Transverse colon (tissue), 4 donors: ENCODE measurements around the gene MED12L. TPM values are rescaled to one million over a fixed set of nuclear protein-coding genes. Genes with fewer than 3 reads are reported as not detected.

ENCODE experiments used
- DNase-seq: peaks from one replicate; pipeline ENCODE4 v3.0.0-alpha.2; 2019
- H3K27ac ChIP-seq, 4 donors: fragments of 200-600 bp; sonication (generic); 2 replicates each; pipeline ENCODE4 v1.5.1; 2016 to 2018; ENCODE audit warnings: inconsistent platforms in 4 of 4
- H3K27me3 ChIP-seq: fragments of 200-600 bp; sonication (generic); 2 replicates; pipeline ENCODE4 v1.5.1; 2017; ENCODE audit warnings: inconsistent platforms
- H3K36me3 ChIP-seq, 4 donors: fragments of 200-600 bp; sonication (generic); 2 replicates each; pipeline ENCODE4 v1.5.1; 2017 to 2019; ENCODE audit warnings: inconsistent platforms in 4 of 4
- H3K4me1 ChIP-seq, 4 donors: fragments of 200-600 bp; sonication (generic); 2 replicates each; pipeline ENCODE4 v1.5.1; 2017 to 2020; ENCODE audit warnings: inconsistent platforms in 4 of 4
- H3K4me3 ChIP-seq, 4 donors: fragments of 200-600 bp; sonication (generic); 1 replicate in 1 of 4; 2 replicates in 3 of 4; pipeline versions ENCODE4 v1.5.1 to v1.6.1; 2017 to 2019; ENCODE audit warnings: inconsistent platforms in 4 of 4
- H3K9me3 ChIP-seq, 2 donors: fragments of 200-600 bp; sonication (generic); 2 replicates each; pipeline ENCODE4 v1.5.1; 2017 to 2019; ENCODE audit warnings: inconsistent platforms in 2 of 2
- EP300 ChIP-seq: sonication (generic); formaldehyde crosslinking; IDR thresholded peaks from one replicate; pipeline ENCODE4 v1.6.1; 2017; ENCODE audit warnings: antibody characterized with exemption, low read depth
- POLR2A ChIP-seq: fragments of 450-650 bp; IDR thresholded peaks from one replicate; pipeline ENCODE4 v1.6.1; 2016; ENCODE audit warnings: antibody characterized with exemption, mild to moderate bottlenecking, moderate library complexity
- POLR2AphosphoS5 ChIP-seq, 3 donors: sonication (generic); formaldehyde crosslinking; IDR thresholded peaks; one replicate each; pipeline ENCODE4 v1.6.1; 2016; ENCODE audit warnings: antibody characterized with exemption in 3 of 3
- WGBS, 2 donors: methylation state at CpG; one replicate each; pipeline ENCODE4 v1.1.5; 2018; ENCODE audit warnings: low coverage in 1 of 2; 5-methylcytosine and 5-hydroxymethylcytosine counted together
- in situ Hi-C, 4 donors: fragments of 200-750 bp; cut with MboI; loops; one replicate each; pipeline versions ENCODE4 v1.15.0 to v1.15.1; 2017; ENCODE audit warnings: low sequenced_read_pairs in 3 of 4, low pct_ligation_motif_present in 1 of 4, low pct_unique_long_range_greater_than_20kb in 1 of 4
- intact Hi-C: fragments of 100-400 bp; cut with DNase I; formaldehyde crosslinking; loops from one replicate; pipeline ENCODE4 v1.15.1; 2023; ENCODE audit warnings: low total_unique reads
- total RNA-seq, 4 donors: library from RNA; depleted of rRNA; stranded (reverse); fragments of >200 nt; gene quantifications; one replicate each; pipeline ENCODE4 v1.1.0, GENCODE V29; 2016
- TF ChIP-seq, protein P1 (sequence below), 5 experiments: fragments of 200-600 bp in 3 of 5; fragments of 450-650 bp in 2 of 5; sonication (generic) in 3 of 5; IDR thresholded peaks; 1 replicate in 2 of 5; 2 replicates in 3 of 5; pipeline ENCODE4 v1.5.1; 2016 to 2017; ENCODE audit warnings: antibody characterized with exemption in 5 of 5, inconsistent platforms in 3 of 5, mild to moderate bottlenecking in 2 of 5, moderate library complexity in 1 of 5

MED12L gene
- total RNA-seq, 4 donors from 2014 or later: under 0.01 to 8.6 (median 0.64) TPM

DNA sequence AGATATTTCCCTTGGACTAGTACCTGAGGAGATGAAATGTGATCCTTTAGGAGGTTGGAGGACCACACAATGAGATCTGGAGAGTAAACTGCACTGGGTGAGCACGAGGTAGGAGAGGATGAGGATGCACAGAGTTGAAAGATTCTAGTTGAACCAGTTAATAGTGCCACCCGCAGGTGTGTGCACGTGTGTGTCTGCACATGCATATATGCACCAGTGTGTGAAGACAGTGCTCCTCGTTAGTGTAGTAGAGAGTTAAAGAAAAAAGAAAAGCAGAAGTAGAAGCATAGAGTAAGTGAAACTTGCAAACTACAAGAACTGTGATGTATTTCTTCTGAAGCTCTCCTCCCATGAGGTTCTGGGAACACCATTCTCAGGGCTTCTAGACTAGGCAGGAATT is 8.4 kb downstream of the MED12L start:
- Histone ChIP-seq H3K4me1 (no peaks in the 10 kb centered on the region), H3K27ac (no peak overlapping the region), H3K27me3 (no peaks in the 10 kb centered on the region), H3K36me3 (no peaks in the 10 kb centered on the region), H3K4me3 (no peak overlapping the region), H3K9me3 (no peaks in the 10 kb centered on the region)
- intact Hi-C loops (no loop called here), in situ Hi-C loops (no loop called here)
- TF ChIP-seq EP300 (no peak), POLR2A (no peak), POLR2AphosphoS5 (IDR thresholded peaks at IDR 0.05) (no peak)
- TF ChIP-seq, protein P1, sequence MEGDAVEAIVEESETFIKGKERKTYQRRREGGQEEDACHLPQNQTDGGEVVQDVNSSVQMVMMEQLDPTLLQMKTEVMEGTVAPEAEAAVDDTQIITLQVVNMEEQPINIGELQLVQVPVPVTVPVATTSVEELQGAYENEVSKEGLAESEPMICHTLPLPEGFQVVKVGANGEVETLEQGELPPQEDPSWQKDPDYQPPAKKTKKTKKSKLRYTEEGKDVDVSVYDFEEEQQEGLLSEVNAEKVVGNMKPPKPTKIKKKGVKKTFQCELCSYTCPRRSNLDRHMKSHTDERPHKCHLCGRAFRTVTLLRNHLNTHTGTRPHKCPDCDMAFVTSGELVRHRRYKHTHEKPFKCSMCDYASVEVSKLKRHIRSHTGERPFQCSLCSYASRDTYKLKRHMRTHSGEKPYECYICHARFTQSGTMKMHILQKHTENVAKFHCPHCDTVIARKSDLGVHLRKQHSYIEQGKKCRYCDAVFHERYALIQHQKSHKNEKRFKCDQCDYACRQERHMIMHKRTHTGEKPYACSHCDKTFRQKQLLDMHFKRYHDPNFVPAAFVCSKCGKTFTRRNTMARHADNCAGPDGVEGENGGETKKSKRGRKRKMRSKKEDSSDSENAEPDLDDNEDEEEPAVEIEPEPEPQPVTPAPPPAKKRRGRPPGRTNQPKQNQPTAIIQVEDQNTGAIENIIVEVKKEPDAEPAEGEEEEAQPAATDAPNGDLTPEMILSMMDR (IDR thresholded peaks at IDR 0.05): no peak
- DNase-seq: no peak
- WGBS, 2 donors: 42 to 50% methylated on average over 2 to 4 of the region's 4 CpGs

DNA sequence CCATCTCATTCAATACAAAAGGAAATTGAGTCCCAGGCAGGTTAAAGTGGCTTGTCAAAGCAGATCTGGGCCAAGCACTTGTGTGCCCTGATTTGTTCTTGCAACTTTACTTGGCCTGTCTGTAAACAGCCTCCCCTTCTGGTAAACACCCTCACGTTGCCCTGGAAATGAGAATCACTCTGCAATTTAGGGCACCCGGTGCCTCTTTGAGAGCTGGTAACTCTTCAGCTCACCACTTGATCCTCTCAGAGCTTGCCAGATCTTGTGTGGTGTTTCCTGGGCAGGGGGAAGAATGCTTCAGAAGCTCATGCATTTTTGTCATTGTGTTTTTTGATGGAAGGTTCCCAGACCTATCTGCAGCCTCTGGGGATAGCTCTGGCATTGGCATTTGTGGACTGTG is 11.3 kb downstream of the MED12L start:
- Histone ChIP-seq H3K27me3 (no peaks in the 10 kb centered on the region), H3K9me3 (no peaks in the 10 kb centered on the region), H3K4me1 (no peaks in the 10 kb centered on the region), H3K27ac (no peak overlapping the region), H3K4me3 (no peak overlapping the region), H3K36me3 (no peaks in the 10 kb centered on the region)
- WGBS, 2 donors: 61% methylated on average over 2 of the region's 2 CpGs; no CpG with 5 or more reads in 1 of the 2 donors
- intact Hi-C loops: no loop called here
- in situ Hi-C loops: no loop called here
- DNase-seq: no peak
- no peak for TF ChIP-seq POLR2AphosphoS5 (IDR thresholded peaks at IDR 0.05)
- TF ChIP-seq, protein P1 (IDR thresholded peaks at IDR 0.05): no peak
- TF ChIP-seq POLR2A: no peak
- no peak for TF ChIP-seq EP300

DNA sequence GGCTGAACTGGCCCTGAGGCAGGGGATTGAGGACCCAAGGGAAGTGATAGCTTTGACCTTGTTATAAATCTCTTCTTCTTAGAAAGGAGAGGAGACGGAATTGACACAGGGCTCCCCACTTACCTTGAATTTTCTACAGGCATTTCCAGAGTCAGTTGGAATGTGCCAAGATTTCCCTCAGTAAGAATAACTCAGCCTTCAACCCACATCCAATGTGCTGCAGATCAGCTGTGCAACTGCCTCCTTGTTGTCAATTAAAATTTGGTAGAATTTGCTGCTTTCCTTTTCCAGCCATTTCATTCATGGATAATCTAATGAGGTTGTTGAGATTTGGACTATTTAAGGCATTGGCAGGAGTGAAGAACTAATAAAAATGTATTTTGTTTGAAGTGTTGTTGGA is 14.6 kb downstream of the MED12L start:
- no peaks in the 10 kb centered on the region for H3K36me3 ChIP-seq

DNA sequence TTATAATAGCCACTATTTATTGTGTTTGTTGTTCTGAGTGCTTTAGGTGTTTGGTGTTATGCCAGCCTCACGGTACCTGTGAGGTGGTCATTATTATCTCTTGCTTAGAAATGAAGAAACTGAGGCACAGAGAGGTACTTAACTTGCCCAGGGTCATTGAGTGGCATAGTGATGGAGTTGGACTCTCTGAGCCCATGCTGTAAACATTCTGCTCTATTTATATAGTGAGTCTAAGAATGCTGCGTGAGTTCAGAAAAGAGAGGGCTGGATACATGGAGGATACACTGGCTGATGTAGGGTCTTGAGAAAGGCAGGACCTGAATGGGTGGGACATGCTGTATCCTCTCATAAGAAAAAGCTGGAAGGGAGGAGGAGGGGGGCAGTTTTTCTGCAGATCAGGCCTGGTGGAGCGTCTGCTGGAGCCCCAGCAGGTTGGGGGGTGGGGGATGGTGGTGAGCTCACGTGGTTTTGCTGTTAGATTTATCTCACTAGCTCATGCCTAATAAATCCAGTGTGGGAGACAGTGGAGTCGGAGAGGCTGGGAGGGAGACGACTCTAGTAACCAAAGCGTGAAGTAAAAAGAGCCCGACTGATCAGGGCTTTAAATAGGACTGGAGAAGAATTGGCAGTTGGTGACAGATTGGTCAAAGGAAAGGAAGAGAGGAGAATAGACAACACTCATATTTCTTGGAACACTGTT is 16.0 kb downstream of the MED12L start:
- H3K4me3 ChIP-seq: no peak overlapping the region
- WGBS, 2 donors: 65 to 70% methylated on average over 7 to 8 of the region's 8 CpGs
- DNase-seq: no peak
- no peaks in the 10 kb centered on the region for H3K9me3 ChIP-seq
- in situ Hi-C loops: no loop called here
- no peaks in the 10 kb centered on the region for H3K36me3 ChIP-seq
- H3K27ac ChIP-seq: no peak overlapping the region
- no peak for TF ChIP-seq POLR2A
- TF ChIP-seq, protein P1 (IDR thresholded peaks at IDR 0.05): no peak
- TF ChIP-seq EP300: no peak
- no peak for TF ChIP-seq POLR2AphosphoS5 (IDR thresholded peaks at IDR 0.05)
- intact Hi-C loops: no loop called here
- no peaks in the 10 kb centered on the region for H3K4me1 ChIP-seq
- no peaks in the 10 kb centered on the region for H3K27me3 ChIP-seq

More for the DNA sequence above, 14.6 kb downstream of the MED12L start:
- Histone ChIP-seq H3K9me3 (no peaks in the 10 kb centered on the region), H3K27me3 (no peaks in the 10 kb centered on the region), H3K4me3 (no peak overlapping the region), H3K4me1 (no peaks in the 10 kb centered on the region), H3K27ac (no peak overlapping the region)
- TF ChIP-seq EP300: no peak
- no peak for TF ChIP-seq POLR2A
- no peak for TF ChIP-seq POLR2AphosphoS5 (IDR thresholded peaks at IDR 0.05)
- TF ChIP-seq, protein P1 (IDR thresholded peaks at IDR 0.05): no peak
- WGBS, 2 donors: 43 to 89% methylated on average over 1 of the region's 1 CpG
- no peak for DNase-seq
- intact Hi-C loops (no loop called here), in situ Hi-C loops (no loop called here)
